BJ (cell line): Measurements from ENCODE around the gene ABCG1. TPM values are rescaled to one million over a fixed set of nuclear protein-coding genes. Genes with fewer than 3 reads are reported as not detected.
A peak's percentile ranks its signal among the peaks of the same experiment; 100 is the strongest.

Source experiments
- CTCF ChIA-PET: fragments of 350-600 bp; formaldehyde crosslinking; extraction: SDS; loops from one replicate; lab custom pipeline; 2021; ENCODE audit warnings: antibody characterized with exemption, inconsistent platforms; lab: Yijun Ruan, JAX
- POLR2A ChIA-PET: fragments of 300-600 bp; sonication (Branson Sonifier 250); formaldehyde crosslinking; extraction: SDS; loops from one replicate; lab custom pipeline; 2021; ENCODE audit warnings: antibody characterized with exemption; lab: Charles Lee
- DNase-seq: peaks from one replicate; pipeline ENCODE4 v3.0.0-alpha.2; 2011; ENCODE audit warnings: low read depth
- H3K27me3 ChIP-seq: 2 replicates; pipeline ENCODE4 v1.6.0; 2011; ENCODE audit warnings: low read length; ENCODE audit not compliant: control insufficient read depth, insufficient read depth
- H3K36me3 ChIP-seq: 2 replicates; pipeline ENCODE4 v1.5.1; 2011; ENCODE audit warnings: low read length; ENCODE audit not compliant: control insufficient read depth, insufficient read depth
- H3K4me3 ChIP-seq: 2 replicates; pipeline ENCODE4 v1.5.1; 2011; ENCODE audit warnings: low read depth, mild to moderate bottlenecking, control low read depth, low read length
- polyA plus RNA-seq: library from polyadenylated mRNA; depleted of rRNA; stranded (reverse); fragments of >200 nt; gene quantifications from 2 replicates; pipeline ENCODE4 v1.2.3, GENCODE V29; 2011
- TF ChIP-seq, protein P1 (sequence below): IDR thresholded peaks from 2 replicates; pipeline ENCODE4 v1.5.1; 2011; ENCODE audit warnings: low read depth, mild to moderate bottlenecking, control low read depth, inconsistent platforms, low read length, moderate library complexity; ENCODE audit not compliant: insufficient read depth

ABCG1 gene
- polyA plus RNA-seq, 1 experiment: 0.29 TPM

GRCh38 chr21:42256316-42256715, 37.4 kb downstream of the ABCG1 start:
- ChIA-PET POLR2A (no interaction called here), CTCF (interaction anchor here (1.3 to 2.6 kb wide), 3 partner anchors 104 to 111 kb away, joined by 4 to 18 read pairs (median 7); no protein-coding TSS in a partner anchor)
- no peak for DNase-seq
- Histone ChIP-seq H3K36me3 (no peaks in the 10 kb centered on the region), H3K27me3 (no peaks in the 10 kb centered on the region; the same call in none of the 2 replicates), H3K4me3 (no peak overlapping the region)
- TF ChIP-seq, protein P1, sequence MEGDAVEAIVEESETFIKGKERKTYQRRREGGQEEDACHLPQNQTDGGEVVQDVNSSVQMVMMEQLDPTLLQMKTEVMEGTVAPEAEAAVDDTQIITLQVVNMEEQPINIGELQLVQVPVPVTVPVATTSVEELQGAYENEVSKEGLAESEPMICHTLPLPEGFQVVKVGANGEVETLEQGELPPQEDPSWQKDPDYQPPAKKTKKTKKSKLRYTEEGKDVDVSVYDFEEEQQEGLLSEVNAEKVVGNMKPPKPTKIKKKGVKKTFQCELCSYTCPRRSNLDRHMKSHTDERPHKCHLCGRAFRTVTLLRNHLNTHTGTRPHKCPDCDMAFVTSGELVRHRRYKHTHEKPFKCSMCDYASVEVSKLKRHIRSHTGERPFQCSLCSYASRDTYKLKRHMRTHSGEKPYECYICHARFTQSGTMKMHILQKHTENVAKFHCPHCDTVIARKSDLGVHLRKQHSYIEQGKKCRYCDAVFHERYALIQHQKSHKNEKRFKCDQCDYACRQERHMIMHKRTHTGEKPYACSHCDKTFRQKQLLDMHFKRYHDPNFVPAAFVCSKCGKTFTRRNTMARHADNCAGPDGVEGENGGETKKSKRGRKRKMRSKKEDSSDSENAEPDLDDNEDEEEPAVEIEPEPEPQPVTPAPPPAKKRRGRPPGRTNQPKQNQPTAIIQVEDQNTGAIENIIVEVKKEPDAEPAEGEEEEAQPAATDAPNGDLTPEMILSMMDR: no peak

DNA sequence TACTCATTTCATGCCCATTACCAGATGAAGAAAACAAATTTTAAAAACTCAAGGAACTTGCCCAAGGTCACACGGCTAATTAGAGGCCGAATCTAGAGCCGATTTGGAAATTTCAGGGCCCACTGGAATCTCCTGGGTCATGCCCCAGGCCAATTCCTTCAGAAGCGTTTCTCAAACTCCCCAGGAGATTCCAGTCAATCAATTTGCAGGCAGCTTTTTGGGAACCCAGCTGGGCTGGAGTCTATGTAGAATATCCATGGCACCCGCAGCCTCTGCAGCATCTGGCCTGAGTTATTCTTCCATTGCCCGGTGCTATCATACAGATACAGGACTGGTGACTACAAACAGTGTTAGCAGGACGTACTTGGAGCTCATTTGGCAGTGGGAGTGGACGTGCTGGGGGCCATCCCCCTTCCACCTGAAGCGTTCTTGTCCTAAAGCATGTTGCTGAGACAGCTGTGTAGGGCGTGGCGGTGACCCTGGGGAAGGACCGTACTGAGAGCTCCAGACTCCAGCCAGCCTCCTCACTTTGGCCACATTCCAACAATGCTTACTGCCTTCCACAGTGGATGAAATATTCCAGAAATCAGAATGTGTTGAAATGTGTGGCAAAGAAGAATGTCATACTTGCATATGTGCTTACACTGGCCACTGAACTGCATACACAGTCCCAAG, 38.3 kb downstream of the ABCG1 start:
- no peak for DNase-seq
- H3K4me3 ChIP-seq: no peak overlapping the region
- ChIA-PET CTCF (interaction anchor here (0.6 to 2.6 kb wide), 5 partner anchors 13 to 655 kb away, joined by 3 to 18 read pairs (median 4); no protein-coding TSS in a partner anchor), POLR2A (no interaction called here)
- TF ChIP-seq, protein P1: no peak
- H3K36me3 ChIP-seq: no peaks in the 10 kb centered on the region
- H3K27me3 ChIP-seq: no peaks in the 10 kb centered on the region; the same call in none of the 2 replicates

- H3K36me3 ChIP-seq: no peaks in the 10 kb centered on the region
- no peak overlapping the region for H3K4me3 ChIP-seq
- ChIA-PET CTCF (interaction anchor here (0.8 to 6.6 kb wide), 27 partner anchors 9 to 141 kb away, joined by 3 to 143 read pairs (median 5); no protein-coding TSS in a partner anchor), POLR2A (no interaction called here)
- TF ChIP-seq, protein P1: peak; percentile 87
- DNase-seq: no peak
- H3K27me3 ChIP-seq: no peaks in the 10 kb centered on the region; the same call in none of the 2 replicates
These were observed 39.4 kb downstream of the ABCG1 start for GRCh38 chr21:42258150-42258884.

GRCh38 chr21:42258885-42259407, 40.0 kb downstream of the ABCG1 start:
- Histone ChIP-seq H3K27me3 (no peaks in the 10 kb centered on the region; the same call in none of the 2 replicates), H3K36me3 (no peaks in the 10 kb centered on the region), H3K4me3 (no peak overlapping the region)
- ChIA-PET CTCF (interaction anchor here (0.6 to 6.6 kb wide), 28 partner anchors 9 to 754 kb away, joined by 3 to 143 read pairs (median 5); no protein-coding TSS in a partner anchor), POLR2A (no interaction called here)
- DNase-seq: no peak
- TF ChIP-seq, protein P1: no peak
